ENCODE measurements around the gene RAB4A. TPM values are rescaled to one million over a fixed set of nuclear protein-coding genes. Genes with fewer than 3 reads are reported as not detected.
A peak's percentile ranks its signal among the peaks of the same experiment; 100 is the strongest.

Gene RAB4A
- total RNA-seq, 1 experiment from 2014 or later: 98.9 TPM

GRCh38 chr1:229340496-229340895 is 69.6 kb downstream of the RAB4A start:
- no peak overlapping the region for H3K27ac Mint-ChIP-seq (ENCODE audit: unreplicated experiment)
- H3K27me3 Mint-ChIP-seq (ENCODE audit: insufficient read depth, unreplicated experiment): no peaks in the 10 kb centered on the region
- ChIA-PET CTCF (interaction anchor here (0.7 kb wide), 1 partner anchor 11 kb away, joined by 3 read pairs; no protein-coding TSS in a partner anchor), POLR2A (no interaction called here)
- Histone ChIP-seq H3K4me3 (ENCODE audit: low read depth, low read length) (no peak overlapping the region), H3K36me3 (ENCODE audit: control insufficient read depth, insufficient read depth, low read length) (no peaks in the 10 kb centered on the region), H3K9me3 (no peaks in the 10 kb centered on the region), H3K27me3 (replicated peaks; ENCODE audit: control insufficient read depth, insufficient read depth, low read length) (no peaks in the 10 kb centered on the region), H3K4me1 (peaks cover 19% of the 10 kb centered on the region; the same call in 1 of the 2 replicates)
- H3K4me3 Mint-ChIP-seq (ENCODE audit: unreplicated experiment): peak overlapping the region; percentile 88
- intact Hi-C loops (cut with micrococcal nuclease; ENCODE audit: unreplicated experiment): no loop called here
- TF ChIP-seq CTCF (IDR thresholded peaks at IDR 0.05; ENCODE audit: insufficient read depth in 1 of 2, low read depth in 1 of 2, low read length in 1 of 2, severe bottlenecking in 1 of 2, unreplicated experiment in 1 of 2): no peak
- peaks cover 9% of the 10 kb centered on the region for H3K9me3 Mint-ChIP-seq (ENCODE audit: unreplicated experiment)
- DNase-seq: no peak
- peaks cover 6% of the 10 kb centered on the region for H3K36me3 Mint-ChIP-seq (ENCODE audit: insufficient read depth, unreplicated experiment)
- BruUV-seq (replicated peaks): no TSS peak
- peaks cover 21% of the 10 kb centered on the region for H3K4me1 Mint-ChIP-seq (ENCODE audit: low read depth, unreplicated experiment)

GRCh38 chr1:229341774-229342655 is 71.1 kb downstream of the RAB4A start:
- CTCF ChIA-PET: interaction anchor here (0.6 to 0.7 kb wide), 2 partner anchors 140 to 842 kb away, joined by 3 to 4 read pairs; no protein-coding TSS in a partner anchor
- TF ChIP-seq CTCF (IDR thresholded peaks at IDR 0.05; ENCODE audit: insufficient read depth in 1 of 2, low read depth in 1 of 2, low read length in 1 of 2, severe bottlenecking in 1 of 2, unreplicated experiment in 1 of 2): no peak
- Mint-ChIP-seq H3K4me3 (ENCODE audit: unreplicated experiment) (peak overlapping the region; percentile 88), H3K9me3 (ENCODE audit: unreplicated experiment) (peaks cover 9% of the 10 kb centered on the region), H3K36me3 (ENCODE audit: insufficient read depth, unreplicated experiment) (no peaks in the 10 kb centered on the region), H3K27me3 (ENCODE audit: insufficient read depth, unreplicated experiment) (no peaks in the 10 kb centered on the region), H3K4me1 (ENCODE audit: low read depth, unreplicated experiment) (peaks cover 16% of the 10 kb centered on the region), H3K27ac (ENCODE audit: unreplicated experiment) (peak overlapping the region; percentile 80)
- H3K9me3 ChIP-seq: no peaks in the 10 kb centered on the region
- no peaks in the 10 kb centered on the region for H3K36me3 ChIP-seq (ENCODE audit: control insufficient read depth, insufficient read depth, low read length)
- intact Hi-C loops (cut with micrococcal nuclease; ENCODE audit: unreplicated experiment): loop anchor here (1.0 to 2.0 kb wide), 2 partner anchors 43 to 72 kb away; no protein-coding TSS in a partner anchor
- H3K4me1 ChIP-seq: peaks cover 19% of the 10 kb centered on the region; the same call in 1 of the 2 replicates
- no peaks in the 10 kb centered on the region for H3K27me3 ChIP-seq (replicated peaks; ENCODE audit: control insufficient read depth, insufficient read depth, low read length)
- POLR2A ChIA-PET: interaction anchor here (0.6 kb wide), 1 partner anchor 24 kb away, joined by 7 read pairs; no protein-coding TSS in a partner anchor
- BruUV-seq (replicated peaks): no TSS peak
- peak overlapping the region; percentile 99 for H3K4me3 ChIP-seq (ENCODE audit: low read depth, low read length)
- DNase-seq: peak; percentile 89 to 91

GRCh38 chr1:229342656-229343569 is 72.0 kb downstream of the RAB4A start, which contains the start of gene CCSAP:
CCSAP (minus strand) TSS chr1:229343047; CDS start chr1:229342465, 582 bp downstream.
- intact Hi-C loops (cut with micrococcal nuclease; ENCODE audit: unreplicated experiment): loop anchor here (1.0 to 2.0 kb wide), 2 partner anchors 44 to 73 kb away; no protein-coding TSS in a partner anchor
- peak within 1 kb of the TSS; percentile 88 for H3K4me3 Mint-ChIP-seq (ENCODE audit: unreplicated experiment)
- Histone ChIP-seq H3K4me3 (ENCODE audit: low read depth, low read length) (peak within 1 kb of the TSS; percentile 99), H3K4me1 (peaks cover 17% of the 10 kb centered on the region; the same call in 1 of the 2 replicates), H3K9me3 (no peaks in the 10 kb centered on the region), H3K27me3 (replicated peaks; ENCODE audit: control insufficient read depth, insufficient read depth, low read length) (no peaks in the 10 kb centered on the region), H3K36me3 (ENCODE audit: control insufficient read depth, insufficient read depth, low read length) (no peaks in the 10 kb centered on the region)
- peak; percentile 41 to 58 for DNase-seq
- ChIA-PET POLR2A (no interaction called here), CTCF (no interaction called here)
- H3K4me1 Mint-ChIP-seq (ENCODE audit: low read depth, unreplicated experiment): peaks cover 16% of the 10 kb centered on the region
- peak within 1 kb of the TSS; percentile 80 for H3K27ac Mint-ChIP-seq (ENCODE audit: unreplicated experiment)
- no peaks in the 10 kb centered on the region for H3K27me3 Mint-ChIP-seq (ENCODE audit: insufficient read depth, unreplicated experiment)
- no peak for TF ChIP-seq CTCF (IDR thresholded peaks at IDR 0.05; ENCODE audit: insufficient read depth in 1 of 2, low read depth in 1 of 2, low read length in 1 of 2, severe bottlenecking in 1 of 2, unreplicated experiment in 1 of 2)
- H3K36me3 Mint-ChIP-seq (ENCODE audit: insufficient read depth, unreplicated experiment): no peaks in the 10 kb centered on the region
- peaks cover 9% of the 10 kb centered on the region for H3K9me3 Mint-ChIP-seq (ENCODE audit: unreplicated experiment)
- BruUV-seq (replicated peaks): no TSS peak
